Stimulated activated naive B cell treated with anti-CD40 and anti-IgM and Interleukin-4, amounts not matched to agents 10 μg/mL and 1 μg/mL and 100 μg/mL, for 72 hours (primary cell): ENCODE measurements around the gene AFG1L.

ENCODE experiments used
- ATAC-seq, 2 donors: fragments of 150-1000 bp; cut with Tn5 transposase; replicated peaks; 2 replicates each; pipeline ENCODE4 v1.10.0; 2021; ENCODE audit warnings: moderate library complexity in 1 of 2
- DNase-seq: peaks from one replicate; pipeline ENCODE4 v3.0.0; 2021
- H3K27ac Mint-ChIP-seq: one replicate; pipeline ENCODE4 v1.8.0; 2022; ENCODE audit warnings: mild to moderate bottlenecking, mixed read lengths
- H3K27me3 Mint-ChIP-seq, 2 donors: one replicate each; pipeline ENCODE4 v1.8.0; 2022; ENCODE audit warnings: mixed read lengths in 2 of 2
- H3K36me3 Mint-ChIP-seq, 2 donors: one replicate each; pipeline ENCODE4 v1.8.0; 2022; ENCODE audit warnings: mixed read lengths in 2 of 2, mild to moderate bottlenecking in 1 of 2
- H3K4me1 Mint-ChIP-seq, 2 donors: one replicate each; pipeline ENCODE4 v1.8.0; 2022; ENCODE audit warnings: mixed read lengths in 2 of 2, mild to moderate bottlenecking in 1 of 2
- H3K4me3 Mint-ChIP-seq, 2 donors: one replicate each; pipeline ENCODE4 v1.8.0; 2022; ENCODE audit warnings: mild to moderate bottlenecking in 2 of 2, mixed read lengths in 2 of 2, moderate library complexity in 1 of 2
- H3K9me3 Mint-ChIP-seq, 2 donors: one replicate each; pipeline ENCODE4 v1.8.0; 2022; ENCODE audit warnings: mixed read lengths in 2 of 2, mild to moderate bottlenecking in 1 of 2

The AFG1L gene

GRCh38 chr6:108348655-108349349 is 53.9 kb downstream of the AFG1L start:
- Mint-ChIP-seq H3K36me3 (peaks cover 4 to 8% of the 10 kb centered on the region in 2 donors), H3K9me3 (peaks cover 0 to 4% of the 10 kb centered on the region in 2 donors), H3K27me3 (no peaks in the 10 kb centered on the region), H3K4me3 (peak overlapping the region; percentile 77 to 78), H3K27ac (peak overlapping the region; percentile 98), H3K4me1 (peaks cover 14 to 16% of the 10 kb centered on the region in 2 donors)
- ATAC-seq (peak; percentile 99), DNase-seq (no peak)

GRCh38 chr6:108350528-108350927 is 55.7 kb downstream of the AFG1L start:
- ATAC-seq (no peak), DNase-seq (no peak)
- Mint-ChIP-seq H3K27ac (no peak overlapping the region), H3K4me3 (no peak overlapping the region), H3K36me3 (peaks cover 4 to 8% of the 10 kb centered on the region in 2 donors), H3K9me3 (peaks cover 0 to 4% of the 10 kb centered on the region in 2 donors), H3K27me3 (no peaks in the 10 kb centered on the region), H3K4me1 (peaks cover 14 to 16% of the 10 kb centered on the region in 2 donors)

GRCh38 chr6:108353853-108354252 is 59.0 kb downstream of the AFG1L start:
- no peak for ATAC-seq
- no peak for DNase-seq
- peaks cover 2 to 6% of the 10 kb centered on the region in 2 donors for H3K4me1 Mint-ChIP-seq
- no peaks in the 10 kb centered on the region for H3K9me3 Mint-ChIP-seq
- no peaks in the 10 kb centered on the region for H3K27me3 Mint-ChIP-seq
- H3K4me3 Mint-ChIP-seq = no peak overlapping the region
- peaks cover 6 to 16% of the 10 kb centered on the region in 2 donors for H3K36me3 Mint-ChIP-seq
- H3K27ac Mint-ChIP-seq = peak overlapping the region; percentile 14

GRCh38 chr6:108355120-108355519 is 60.3 kb downstream of the AFG1L start:
- Mint-ChIP-seq H3K4me1 (no peaks in the 10 kb centered on the region), H3K27me3 (no peaks in the 10 kb centered on the region), H3K4me3 (no peak overlapping the region), H3K27ac (no peak overlapping the region), H3K9me3 (no peaks in the 10 kb centered on the region), H3K36me3 (peaks cover 6 to 14% of the 10 kb centered on the region in 2 donors)
- DNase-seq (no peak), ATAC-seq (no peak)

- Mint-ChIP-seq H3K27ac (no peak overlapping the region), H3K4me1 (peaks cover 0 to 4% of the 10 kb centered on the region in 2 donors), H3K4me3 (no peak overlapping the region), H3K27me3 (no peaks in the 10 kb centered on the region), H3K36me3 (peaks cover 6 to 14% of the 10 kb centered on the region in 2 donors), H3K9me3 (no peaks in the 10 kb centered on the region)
- DNase-seq (no peak), ATAC-seq (no peak)
Measured at GRCh38 chr6:108355890-108356289, 61.0 kb downstream of the AFG1L start.

GRCh38 chr6:108359901-108360882 is 65.3 kb downstream of the AFG1L start:
- ATAC-seq (peak in 1 of 2 donors; percentile 39), DNase-seq (no peak)
- H3K27me3 Mint-ChIP-seq = no peaks in the 10 kb centered on the region
- H3K4me3 Mint-ChIP-seq = no peak overlapping the region
- H3K27ac Mint-ChIP-seq = no peak overlapping the region
- H3K9me3 Mint-ChIP-seq = no peaks in the 10 kb centered on the region
- peaks cover 6 to 14% of the 10 kb centered on the region in 2 donors for H3K36me3 Mint-ChIP-seq
- H3K4me1 Mint-ChIP-seq = peaks cover 0 to 4% of the 10 kb centered on the region in 2 donors

- H3K4me3 Mint-ChIP-seq = no peak overlapping the region
- DNase-seq (no peak), ATAC-seq (no peak)
- peaks cover 0 to 4% of the 10 kb centered on the region in 2 donors for H3K4me1 Mint-ChIP-seq
- no peaks in the 10 kb centered on the region for H3K9me3 Mint-ChIP-seq
- H3K36me3 Mint-ChIP-seq = peaks cover 6 to 14% of the 10 kb centered on the region in 2 donors
- H3K27me3 Mint-ChIP-seq = no peaks in the 10 kb centered on the region
- H3K27ac Mint-ChIP-seq = no peak overlapping the region
Measured at GRCh38 chr6:108360919-108361311, 66.1 kb downstream of the AFG1L start.

- Mint-ChIP-seq H3K27me3 (no peaks in the 10 kb centered on the region), H3K4me3 (no peak overlapping the region), H3K4me1 (peaks cover 0 to 4% of the 10 kb centered on the region in 2 donors), H3K36me3 (peaks cover 6 to 14% of the 10 kb centered on the region in 2 donors), H3K27ac (no peak overlapping the region), H3K9me3 (no peaks in the 10 kb centered on the region)
- ATAC-seq (no peak), DNase-seq (no peak)
Measured at GRCh38 chr6:108361312-108361932, 66.6 kb downstream of the AFG1L start.

- DNase-seq (no peak), ATAC-seq (no peak)
- Mint-ChIP-seq H3K36me3 (peaks cover 3 to 11% of the 10 kb centered on the region in 2 donors), H3K27me3 (no peaks in the 10 kb centered on the region), H3K27ac (no peak overlapping the region), H3K9me3 (no peaks in the 10 kb centered on the region), H3K4me1 (peaks cover 0 to 4% of the 10 kb centered on the region in 2 donors), H3K4me3 (no peak overlapping the region)
Measured at GRCh38 chr6:108362455-108362854, 67.6 kb downstream of the AFG1L start.

- no peaks in the 10 kb centered on the region for H3K9me3 Mint-ChIP-seq
- ATAC-seq (no peak), DNase-seq (no peak)
- peaks cover 0 to 4% of the 10 kb centered on the region in 2 donors for H3K4me1 Mint-ChIP-seq
- H3K36me3 Mint-ChIP-seq = peaks cover 3 to 7% of the 10 kb centered on the region in 2 donors
- H3K27ac Mint-ChIP-seq = no peak overlapping the region
- no peaks in the 10 kb centered on the region for H3K27me3 Mint-ChIP-seq
- no peak overlapping the region for H3K4me3 Mint-ChIP-seq
Measured at GRCh38 chr6:108363113-108363512, 68.3 kb downstream of the AFG1L start.

- H3K36me3 Mint-ChIP-seq = peaks cover 0 to 4% of the 10 kb centered on the region in 2 donors
- H3K9me3 Mint-ChIP-seq = no peaks in the 10 kb centered on the region
- peaks cover 0 to 8% of the 10 kb centered on the region in 2 donors for H3K4me1 Mint-ChIP-seq
- no peak for DNase-seq
- no peak overlapping the region for H3K4me3 Mint-ChIP-seq
- H3K27ac Mint-ChIP-seq = no peak overlapping the region
- no peaks in the 10 kb centered on the region for H3K27me3 Mint-ChIP-seq
- ATAC-seq = peak; percentile 49 to 70
Measured at GRCh38 chr6:108363889-108364313, 69.0 kb downstream of the AFG1L start.

GRCh38 chr6:108364470-108364869 is 69.6 kb downstream of the AFG1L start:
- Mint-ChIP-seq H3K36me3 (peaks cover 0 to 4% of the 10 kb centered on the region in 2 donors), H3K9me3 (no peaks in the 10 kb centered on the region), H3K4me1 (peaks cover 0 to 9% of the 10 kb centered on the region in 2 donors), H3K27me3 (no peaks in the 10 kb centered on the region), H3K27ac (no peak overlapping the region), H3K4me3 (no peak overlapping the region)
- ATAC-seq (no peak), DNase-seq (no peak)

GRCh38 chr6:108365478-108365877 is 70.6 kb downstream of the AFG1L start:
- Mint-ChIP-seq H3K27ac (no peak overlapping the region), H3K4me1 (peaks cover 0 to 7% of the 10 kb centered on the region in 2 donors), H3K27me3 (no peaks in the 10 kb centered on the region), H3K4me3 (no peak overlapping the region), H3K36me3 (peaks cover 0 to 4% of the 10 kb centered on the region in 2 donors), H3K9me3 (no peaks in the 10 kb centered on the region)
- DNase-seq (no peak), ATAC-seq (no peak)

GRCh38 chr6:108366236-108366635 is 71.4 kb downstream of the AFG1L start:
- Mint-ChIP-seq H3K9me3 (no peaks in the 10 kb centered on the region), H3K27me3 (no peaks in the 10 kb centered on the region), H3K4me1 (peaks cover 0 to 5% of the 10 kb centered on the region in 2 donors), H3K36me3 (peaks cover 0 to 4% of the 10 kb centered on the region in 2 donors), H3K4me3 (no peak overlapping the region), H3K27ac (no peak overlapping the region)
- ATAC-seq = no peak
- no peak for DNase-seq
